K562 (cell line): ENCODE data around the gene CEP192. TPM values are rescaled to one million over a fixed set of nuclear protein-coding genes. Genes with fewer than 3 reads are reported as not detected.
A peak's percentile ranks its signal among the peaks of the same experiment; 100 is the strongest.

Experiments used
- ATAC-seq: fragments of 200-7000 bp; cut with Tn5 transposase; 3 replicates; pipeline ENCODE4 v1.9.1; 2020; ENCODE audit warnings: moderate library complexity
- BruUV-seq: library from RNA; stranded (reverse); fragments of 400-500 nt; replicated peaks from 2 replicates; lab custom pipeline; 2021; lab: Mats Ljungman, UMichigan
- CTCF ChIA-PET: fragments of 300-600 bp; formaldehyde crosslinking; extraction: SDS; loops from one replicate; lab custom pipeline; 2021; ENCODE audit warnings: low intra/inter-chr PET ratio; lab: Yijun Ruan, JAX
- POLR2A ChIA-PET: fragments of 300-600, 350-650 bp; sonication (Branson Sonifier 250); formaldehyde crosslinking; extraction: SDS; loops from one replicate; lab custom pipeline; 2021; ENCODE audit warnings: antibody characterized with exemption, inconsistent platforms; lab: Yijun Ruan, JAX
- DNase-seq, 4 experiments: peaks; one replicate each; pipeline versions ENCODE4 v3.0.0 to v3.0.0-alpha.2; 2011 to 2018; ENCODE audit warnings: low spot score in 3 of 4, mixed read lengths in 3 of 4; ENCODE audit errors: extremely low read depth in 1 of 4
- FAIRE-seq: peaks from 2 replicates; lab custom pipeline; 2011; peaks lifted over from hg19 to GRCh38; lab: Jason Lieb, UNC
- H2AFZ ChIP-seq: 2 replicates; pipeline ENCODE4 v1.6.0; 2011; ENCODE audit warnings: low read depth, low read length, control low read depth, inconsistent platforms
- H3K27ac ChIP-seq: fragments of 200-600 bp; 3 replicates; pipeline ENCODE4 v1.8.0; 2011; ENCODE audit warnings: low read depth, mild to moderate bottlenecking, control low read depth, inconsistent platforms, low read length, moderate library complexity, mixed read lengths; ENCODE audit errors: extremely low read depth
- H3K27me3 ChIP-seq, 2 experiments: fragments of 300-600 bp in 1 of 2; 2 replicates in 1 of 2; 3 replicates in 1 of 2; pipeline versions ENCODE4 v1.6.0 to v1.8.0; 2011; ENCODE audit warnings: inconsistent platforms in 2 of 2, low read length in 2 of 2, mild to moderate bottlenecking in 1 of 2, mixed read lengths in 1 of 2, moderate library complexity in 1 of 2; ENCODE audit not compliant: control insufficient read depth in 2 of 2, insufficient read depth in 2 of 2
- H3K36me3 ChIP-seq: fragments of 300-600 bp; 3 replicates; pipeline ENCODE4 v1.8.0; 2011; ENCODE audit warnings: mild to moderate bottlenecking, low read length, inconsistent platforms; ENCODE audit not compliant: control insufficient read depth, insufficient read depth
- H3K4me1 ChIP-seq, 2 experiments: fragments of 200-600 bp in 1 of 2; replicated peaks in 1 of 2; 2 replicates in 1 of 2; 3 replicates in 1 of 2; pipeline versions ENCODE4 v1.5.1 to v1.8.0; 2011; ENCODE audit warnings: inconsistent platforms in 2 of 2, low read length in 2 of 2, mild to moderate bottlenecking in 1 of 2, mixed read lengths in 1 of 2, moderate library complexity in 1 of 2; ENCODE audit not compliant: control insufficient read depth in 2 of 2, insufficient read depth in 2 of 2
- H3K4me2 ChIP-seq: 2 replicates; pipeline ENCODE4 v1.6.1; 2011; ENCODE audit warnings: low read length, control low read depth, inconsistent platforms, mixed read lengths; ENCODE audit not compliant: insufficient read depth
- H3K4me3 ChIP-seq: fragments of 200-600 bp; sonication (generic), shearing (Covaris generic); 2 replicates; pipeline ENCODE4 v1.5.1; 2016; ENCODE audit warnings: control low read depth, inconsistent platforms
- H3K79me2 ChIP-seq: fragments of 200-600 bp; 3 replicates; pipeline ENCODE4 v1.8.0; 2011; ENCODE audit warnings: low read length, inconsistent platforms; ENCODE audit not compliant: control insufficient read depth, insufficient read depth
- H3K9ac ChIP-seq, 2 experiments: 2 replicates each; pipeline versions ENCODE4 v1.6.0 to v1.6.1; 2011; ENCODE audit warnings: low read depth in 2 of 2, low read length in 2 of 2, control low read depth in 1 of 2, inconsistent platforms in 1 of 2, mild to moderate bottlenecking in 1 of 2, mixed read lengths in 1 of 2; ENCODE audit not compliant: insufficient read depth in 1 of 2
- H3K9me1 ChIP-seq: one replicate; pipeline ENCODE4 v1.6.0; 2011; ENCODE audit warnings: inconsistent platforms, mild to moderate bottlenecking, low read length, moderate library complexity; ENCODE audit not compliant: control insufficient read depth, insufficient read depth
- H3K9me3 ChIP-seq: replicated peaks from 2 replicates; pipeline ENCODE4 v1.5.1; 2011; ENCODE audit warnings: low read depth, low read length, inconsistent platforms; ENCODE audit not compliant: control insufficient read depth, insufficient read depth
- H4K20me1 ChIP-seq: replicated peaks from 2 replicates; pipeline ENCODE4 v1.6.1; 2011; ENCODE audit warnings: low read length, inconsistent platforms, mixed read lengths; ENCODE audit not compliant: control insufficient read depth, insufficient read depth
- CXXC5 ChIP-seq: fragments of 250-450 bp; sonication (Bioruptor Pico); IDR thresholded peaks from 2 replicates; pipeline ENCODE4 v1.8.0; 2022; ENCODE audit warnings: inconsistent platforms, mild to moderate bottlenecking, moderate library complexity
- GATA2 ChIP-seq: sonication (generic); formaldehyde crosslinking; IDR thresholded peaks from 2 replicates; pipeline ENCODE4 v1.4.0; 2020; ENCODE audit warnings: mild to moderate bottlenecking, missing genetic modification reagents
- HDAC2 ChIP-seq: fragments of 450-650 bp; IDR thresholded peaks from 2 replicates; pipeline ENCODE4 v1.6.1; 2016; ENCODE audit warnings: mild to moderate bottlenecking
- ILK ChIP-seq: fragments of 450-650 bp; IDR thresholded peaks from 2 replicates; pipeline ENCODE4 v1.6.1; 2016; ENCODE audit warnings: missing genetic modification characterization, low read depth, mild to moderate bottlenecking, missing compliant biosample characterization, moderate library complexity, borderline replicate concordance
- NONO ChIP-seq, 2 experiments: fragments of 200-400 bp in 1 of 2; fragments of 450-650 bp in 1 of 2; formaldehyde crosslinking in 1 of 2; IDR thresholded peaks; 2 replicates each; pipeline ENCODE4 v1.6.1; 2017; ENCODE audit warnings: low read depth in 2 of 2, mild to moderate bottlenecking in 2 of 2, moderate library complexity in 2 of 2, low read length in 1 of 2
- POLR2B ChIP-seq: fragments of 450-650 bp; IDR thresholded peaks from 2 replicates; pipeline ENCODE4 v1.6.1; 2018; ENCODE audit warnings: low read depth; ENCODE audit not compliant: partially characterized antibody
- PTBP1 ChIP-seq: fragments of 200-400 bp; formaldehyde crosslinking; IDR thresholded peaks from 2 replicates; pipeline ENCODE4 v1.6.1; 2017; ENCODE audit warnings: low read depth, low read length
- RBM17 ChIP-seq: fragments of 200-400 bp; formaldehyde crosslinking; IDR thresholded peaks from 2 replicates; pipeline ENCODE4 v1.6.1; 2017; ENCODE audit warnings: low read depth, mild to moderate bottlenecking, low read length, borderline replicate concordance
- RBM39 ChIP-seq: fragments of 200-400 bp; formaldehyde crosslinking; optimal IDR thresholded peaks from 2 replicates; pipeline ENCODE3; 2018; ENCODE audit warnings: low read depth, low read length
- SMARCC2 ChIP-seq: fragments of 450-650 bp; IDR thresholded peaks from 2 replicates; pipeline ENCODE4 v1.6.1; 2017; ENCODE audit warnings: antibody characterized with exemption, moderate library complexity, mild to moderate bottlenecking, low read depth
- TBP ChIP-seq: optimal IDR thresholded peaks from 2 replicates; pipeline ENCODE3; 2011; ENCODE audit warnings: low read depth, low read length, improper control_type of control experiment
- TRIM24 ChIP-seq, 2 experiments: fragments of 450-650 bp; IDR thresholded peaks; 2 replicates each; pipeline ENCODE4 v1.6.1; 2016
- ZFP36 ChIP-seq: fragments of 150-350 bp; IDR thresholded peaks from 2 replicates; pipeline ENCODE4 v1.6.1; 2018; ENCODE audit warnings: low read length, low read depth; ENCODE audit not compliant: partially characterized antibody
- ZNF165 ChIP-seq: fragments of 250-450 bp; sonication (Bioruptor Pico); IDR thresholded peaks from 2 replicates; pipeline ENCODE4 v1.4.0; 2020; ENCODE audit warnings: borderline replicate concordance
- ZNF384 ChIP-seq: IDR thresholded peaks from 2 replicates; pipeline ENCODE4 v1.6.1; 2012; ENCODE audit warnings: low read depth, low read length, improper control_type of control experiment
- ZNF76 ChIP-seq: fragments of 250-450 bp; sonication (Bioruptor Pico); IDR thresholded peaks from 2 replicates; pipeline ENCODE4 v1.4.0; 2020; ENCODE audit warnings: mild to moderate bottlenecking, moderate library complexity, borderline replicate concordance
- WGBS: fragments of 100-300 bp; shearing (Covaris generic); methylation state at CpG from one replicate; pipeline ENCODE4 v1.1.6; 2016; ENCODE audit warnings: low coverage, mixed read lengths; ENCODE audit not compliant: insufficient coverage; ENCODE audit errors: missing lambda C conversion rate; 5-methylcytosine and 5-hydroxymethylcytosine counted together
- in situ Hi-C: fragments of 300-500 bp; cut with MboI; formaldehyde crosslinking; loops from 4 replicates; pipeline ENCODE4 v1.15.0; 2018; ENCODE audit warnings: inconsistent platforms, mixed read lengths
- intact Hi-C: fragments of 100-400 bp; cut with micrococcal nuclease; formaldehyde crosslinking; loops from 2 replicates; pipeline ENCODE4 v1.14.2; 2022
- polyA plus RNA-seq, 8 experiments: library from polyadenylated mRNA; depleted of rRNA in 4 of 8; stranded (reverse) in 5 of 8; unstranded in 3 of 8; fragments of >200 nt; fragmentation: Nextera tagmentation in 2 of 8; fragmentation: Illumina TruSeq in 1 of 8; extraction: Ambion mirVana in 2 of 8; extraction: Trizol in 1 of 8; gene quantifications; 2 replicates each; pipeline versions ENCODE4 v1.2.1 to v1.2.3, GENCODE V29; 2011 to 2014; ENCODE audit warnings: inconsistent platforms in 1 of 8, missing spikeins in 1 of 8
- total RNA-seq, 7 experiments: library from RNA; depleted of rRNA in 6 of 7; stranded (reverse); fragments of >200 nt in 6 of 7; fragmentation: Illumina TruSeq in 2 of 7; extraction: Trizol in 2 of 7; gene quantifications; 2 replicates each; pipeline versions ENCODE4 v1.2.1 to v1.2.3, GENCODE V29; 2011 to 2021; ENCODE audit warnings: low replicate concordance in 1 of 7
- TF ChIP-seq, protein P1 (sequence below): sonication (generic); formaldehyde crosslinking; IDR thresholded peaks from 2 replicates; pipeline ENCODE4 v1.9.0; 2022; ENCODE audit warnings: mild to moderate bottlenecking, missing genetic modification reagents
- TF ChIP-seq, protein P2 (sequence below): fragments of 250-450 bp; sonication (Bioruptor Pico); IDR thresholded peaks from 2 replicates; pipeline ENCODE4 v1.4.0; 2020; ENCODE audit warnings: borderline replicate concordance
- TF ChIP-seq, protein P3 (sequence below), 3 experiments: IDR thresholded peaks in 2 of 3; conservative IDR thresholded peaks in 1 of 3; 2 replicates each; pipeline ENCODE4 v1.5.1; 2011 to 2012; ENCODE audit warnings: low read length in 3 of 3, mild to moderate bottlenecking in 3 of 3, control low read depth in 2 of 3, improper control_type of control experiment in 1 of 3, inconsistent platforms in 1 of 3, low read depth in 1 of 3, mixed read lengths in 1 of 3, moderate library complexity in 1 of 3; ENCODE audit not compliant: insufficient read depth in 2 of 3

The CEP192 gene
- total and polyA plus RNA-seq, 9 of the 15 experiments (the other 6 are each of a cell fraction or from before 2014, with no cell fraction given): 14.4 to 54.4 (median 35.8) TPM

DNA sequence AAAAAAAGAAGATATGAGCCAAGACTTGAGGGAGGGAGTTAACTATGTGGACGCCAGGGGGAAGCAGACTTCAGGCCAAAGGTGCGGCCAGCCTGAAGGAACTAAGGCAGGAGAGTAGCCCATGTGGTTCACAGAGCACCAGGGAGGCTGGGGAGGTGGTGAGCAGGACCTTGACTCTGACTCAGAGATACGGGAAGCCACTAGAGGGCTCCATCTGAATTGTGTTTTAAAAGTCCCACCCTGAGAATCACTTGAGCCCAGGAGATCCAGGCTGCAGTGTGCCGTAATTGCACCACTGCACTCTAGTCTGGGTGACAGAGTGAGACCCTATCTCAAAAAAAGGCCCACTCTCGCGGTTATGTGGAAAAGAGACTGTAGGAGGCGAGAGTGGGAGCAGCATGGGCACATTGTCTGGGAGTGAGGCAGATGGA, 12.3 kb downstream of the CEP192 start:
- peaks cover 1% of the 10 kb centered on the region for H3K9me1 ChIP-seq
- no peaks in the 10 kb centered on the region; a peak in 2 of 5 replicates for H3K4me1 ChIP-seq
- no peak overlapping the region for H2AFZ ChIP-seq
- no peaks in the 10 kb centered on the region for H3K27me3 ChIP-seq
- no peak overlapping the region for H3K27ac ChIP-seq
- peaks cover 93% of the 10 kb centered on the region for H3K36me3 ChIP-seq
- peak; percentile 97 for ATAC-seq
- intact Hi-C loops (loop anchor here (10.0 kb wide), 1 partner anchor 151 kb away; no protein-coding TSS in a partner anchor), in situ Hi-C loops (no loop called here)
- peak; percentile 44 to 79 (median 58) for DNase-seq
- POLR2A ChIA-PET: no interaction called here
- H3K9me3 ChIP-seq: no peaks in the 10 kb centered on the region
- no TSS peak for BruUV-seq
- CTCF ChIA-PET: no interaction called here
- 63% methylated on average over 6 of the region's 7 CpGs for WGBS
- peaks cover 16% of the 10 kb centered on the region; the same call in 1 of the 2 replicates for H4K20me1 ChIP-seq
- H3K4me3 ChIP-seq: no peak overlapping the region
- peak; percentile 79 for FAIRE-seq
- H3K79me2 ChIP-seq: peaks cover 76% of the 10 kb centered on the region
- H3K4me2 ChIP-seq: no peak overlapping the region
- no peak overlapping the region for H3K9ac ChIP-seq
- no peak for TF ChIP-seq NONO (IDR thresholded peaks at IDR 0.05; ENCODE audit: low read depth in 2 of 2, low read length in 1 of 2)
- no peak for TF ChIP-seq ILK (tag)
- no peak for TF ChIP-seq PTBP1
- TF ChIP-seq, protein P1, sequence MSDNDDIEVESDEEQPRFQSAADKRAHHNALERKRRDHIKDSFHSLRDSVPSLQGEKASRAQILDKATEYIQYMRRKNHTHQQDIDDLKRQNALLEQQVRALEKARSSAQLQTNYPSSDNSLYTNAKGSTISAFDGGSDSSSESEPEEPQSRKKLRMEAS: peak; percentile 50; the same call in 1 of the 2 replicates
- no peak for TF ChIP-seq TBP
- TF ChIP-seq ZNF384: peak; percentile 88
- TF ChIP-seq POLR2B: no peak
- no peak for TF ChIP-seq TRIM24 (IDR thresholded peaks at IDR 0.05)
- TF ChIP-seq RBM39: no peak
- TF ChIP-seq, protein P2, sequence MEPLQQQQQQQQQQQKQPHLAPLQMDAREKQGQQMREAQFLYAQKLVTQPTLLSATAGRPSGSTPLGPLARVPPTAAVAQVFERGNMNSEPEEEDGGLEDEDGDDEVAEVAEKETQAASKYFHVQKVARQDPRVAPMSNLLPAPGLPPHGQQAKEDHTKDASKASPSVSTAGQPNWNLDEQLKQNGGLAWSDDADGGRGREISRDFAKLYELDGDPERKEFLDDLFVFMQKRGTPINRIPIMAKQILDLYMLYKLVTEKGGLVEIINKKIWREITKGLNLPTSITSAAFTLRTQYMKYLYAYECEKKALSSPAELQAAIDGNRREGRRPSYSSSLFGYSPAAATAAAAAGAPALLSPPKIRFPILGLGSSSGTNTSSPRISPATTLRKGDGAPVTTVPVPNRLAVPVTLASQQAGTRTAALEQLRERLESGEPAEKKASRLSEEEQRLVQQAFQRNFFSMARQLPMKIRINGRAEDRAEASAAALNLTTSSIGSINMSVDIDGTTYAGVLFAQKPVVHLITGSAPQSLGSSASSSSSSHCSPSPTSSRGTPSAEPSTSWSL (CRISPR knock-in tag): no peak
- TF ChIP-seq ZFP36: peak; percentile 18
- no peak for TF ChIP-seq CXXC5
- TF ChIP-seq, protein P3, sequence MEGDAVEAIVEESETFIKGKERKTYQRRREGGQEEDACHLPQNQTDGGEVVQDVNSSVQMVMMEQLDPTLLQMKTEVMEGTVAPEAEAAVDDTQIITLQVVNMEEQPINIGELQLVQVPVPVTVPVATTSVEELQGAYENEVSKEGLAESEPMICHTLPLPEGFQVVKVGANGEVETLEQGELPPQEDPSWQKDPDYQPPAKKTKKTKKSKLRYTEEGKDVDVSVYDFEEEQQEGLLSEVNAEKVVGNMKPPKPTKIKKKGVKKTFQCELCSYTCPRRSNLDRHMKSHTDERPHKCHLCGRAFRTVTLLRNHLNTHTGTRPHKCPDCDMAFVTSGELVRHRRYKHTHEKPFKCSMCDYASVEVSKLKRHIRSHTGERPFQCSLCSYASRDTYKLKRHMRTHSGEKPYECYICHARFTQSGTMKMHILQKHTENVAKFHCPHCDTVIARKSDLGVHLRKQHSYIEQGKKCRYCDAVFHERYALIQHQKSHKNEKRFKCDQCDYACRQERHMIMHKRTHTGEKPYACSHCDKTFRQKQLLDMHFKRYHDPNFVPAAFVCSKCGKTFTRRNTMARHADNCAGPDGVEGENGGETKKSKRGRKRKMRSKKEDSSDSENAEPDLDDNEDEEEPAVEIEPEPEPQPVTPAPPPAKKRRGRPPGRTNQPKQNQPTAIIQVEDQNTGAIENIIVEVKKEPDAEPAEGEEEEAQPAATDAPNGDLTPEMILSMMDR (IDR thresholded peaks at IDR 0.05 in 2 of 3, conservative IDR thresholded peaks at IDR 0.05 in 1 of 3; ENCODE audit: insufficient read depth in 2 of 3, low read depth in 1 of 3, low read length in 3 of 3): peak; percentile 46 to 71 (median 63)
- no peak for TF ChIP-seq ZNF76 (CRISPR knock-in tag)
- TF ChIP-seq ZNF165: no peak
- 0 out of 2 replicates have a peak, but pooled peaks have one; percentile 32 for TF ChIP-seq HDAC2
- no peak for TF ChIP-seq RBM17
- no peak for TF ChIP-seq SMARCC2
- no peak for TF ChIP-seq GATA2 (CRISPR knock-in tag)
